ENCODE data around the gene MDK.

DNA sequence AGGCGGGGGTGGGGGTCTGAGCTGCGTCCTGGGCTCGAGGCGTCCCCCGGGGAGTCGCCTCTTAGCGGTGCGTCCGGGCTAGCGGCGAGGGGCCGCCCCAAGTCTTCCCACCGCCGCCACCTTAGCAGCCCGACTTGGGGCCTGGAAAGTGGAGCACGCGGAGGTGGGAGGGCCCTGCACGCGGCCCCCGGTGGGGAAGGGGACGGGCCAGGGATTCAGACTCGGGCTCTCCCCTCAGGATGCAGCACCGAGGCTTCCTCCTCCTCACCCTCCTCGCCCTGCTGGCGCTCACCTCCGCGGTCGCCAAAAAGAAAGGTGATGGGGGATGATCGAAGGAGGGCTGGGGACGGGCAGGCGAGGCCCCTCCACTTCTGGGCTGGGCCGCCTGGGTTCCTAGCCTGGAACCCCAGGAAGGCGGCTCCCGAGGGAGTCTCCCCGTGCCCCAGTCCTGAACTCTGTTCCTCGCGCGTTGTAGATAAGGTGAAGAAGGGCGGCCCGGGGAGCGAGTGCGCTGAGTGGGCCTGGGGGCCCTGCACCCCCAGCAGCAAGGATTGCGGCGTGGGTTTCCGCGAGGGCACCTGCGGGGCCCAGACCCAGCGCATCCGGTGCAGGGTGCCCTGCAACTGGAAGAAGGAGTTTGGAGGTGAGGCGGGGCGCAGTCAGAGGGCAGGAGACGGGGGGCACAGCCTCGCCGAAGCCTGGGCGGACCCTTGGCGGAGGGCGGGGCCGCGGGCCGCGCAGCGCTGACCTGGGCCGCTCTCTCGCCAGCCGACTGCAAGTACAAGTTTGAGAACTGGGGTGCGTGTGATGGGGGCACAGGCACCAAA is 563 bp downstream of the MDK start:
- TF ChIP-seq, protein P1, sequence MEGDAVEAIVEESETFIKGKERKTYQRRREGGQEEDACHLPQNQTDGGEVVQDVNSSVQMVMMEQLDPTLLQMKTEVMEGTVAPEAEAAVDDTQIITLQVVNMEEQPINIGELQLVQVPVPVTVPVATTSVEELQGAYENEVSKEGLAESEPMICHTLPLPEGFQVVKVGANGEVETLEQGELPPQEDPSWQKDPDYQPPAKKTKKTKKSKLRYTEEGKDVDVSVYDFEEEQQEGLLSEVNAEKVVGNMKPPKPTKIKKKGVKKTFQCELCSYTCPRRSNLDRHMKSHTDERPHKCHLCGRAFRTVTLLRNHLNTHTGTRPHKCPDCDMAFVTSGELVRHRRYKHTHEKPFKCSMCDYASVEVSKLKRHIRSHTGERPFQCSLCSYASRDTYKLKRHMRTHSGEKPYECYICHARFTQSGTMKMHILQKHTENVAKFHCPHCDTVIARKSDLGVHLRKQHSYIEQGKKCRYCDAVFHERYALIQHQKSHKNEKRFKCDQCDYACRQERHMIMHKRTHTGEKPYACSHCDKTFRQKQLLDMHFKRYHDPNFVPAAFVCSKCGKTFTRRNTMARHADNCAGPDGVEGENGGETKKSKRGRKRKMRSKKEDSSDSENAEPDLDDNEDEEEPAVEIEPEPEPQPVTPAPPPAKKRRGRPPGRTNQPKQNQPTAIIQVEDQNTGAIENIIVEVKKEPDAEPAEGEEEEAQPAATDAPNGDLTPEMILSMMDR (IDR thresholded peaks at IDR 0.05; ENCODE audit: low read depth, low read length, poor library complexity, severe bottlenecking), result no peak
- peak; percentile 90; the same call in 1 of the 2 replicates for TF ChIP-seq EZH2phosphoT487 (IDR thresholded peaks at IDR 0.05; ENCODE audit: borderline replicate concordance, low read length)
